CD4-positive, alpha-beta T cell treated with Interleukin-17A for 4 hours (primary cell): ENCODE measurements around the gene GINS2.

ENCODE experiments used
- DNase-seq: peaks from one replicate; pipeline ENCODE4 v3.0.0-alpha.2; 2020; ENCODE audit warnings: mixed read lengths

The GINS2 gene

GRCh38 chr16:85637808-85638647 lies 50.7 kb downstream of the GINS2 start:
- no peak for DNase-seq

GRCh38 chr16:85637061-85637807 lies 51.5 kb downstream of the GINS2 start:
- no peak for DNase-seq

- DNase-seq: no peak
Observed at GRCh38 chr16:85636234-85636812, 52.4 kb downstream of the GINS2 start.

GRCh38 chr16:85635545-85636140 lies 53.1 kb downstream of the GINS2 start:
- DNase-seq: no peak

GRCh38 chr16:85634747-85635544 lies 53.8 kb downstream of the GINS2 start:
- DNase-seq: no peak

GRCh38 chr16:85633888-85634287 lies 54.9 kb downstream of the GINS2 start:
- no peak for DNase-seq

GRCh38 chr16:85633438-85633743 lies 55.4 kb downstream of the GINS2 start:
- DNase-seq: no peak

GRCh38 chr16:85632709-85633437 lies 55.9 kb downstream of the GINS2 start:
- no peak for DNase-seq

- DNase-seq: no peak
Observed at GRCh38 chr16:85631802-85632393, 56.9 kb downstream of the GINS2 start.

GRCh38 chr16:85631230-85631629 lies 57.5 kb downstream of the GINS2 start:
- DNase-seq: no peak

GRCh38 chr16:85629853-85630252 lies 58.9 kb downstream of the GINS2 start:
- DNase-seq: no peak

- no peak for DNase-seq
Observed at GRCh38 chr16:85629326-85629725, 59.4 kb downstream of the GINS2 start.

- no peak for DNase-seq
Observed at GRCh38 chr16:85628645-85629044, 60.1 kb downstream of the GINS2 start.

GRCh38 chr16:85628265-85628556 lies 60.5 kb downstream of the GINS2 start:
- DNase-seq: no peak

- DNase-seq: no peak
Observed at GRCh38 chr16:85627526-85628264, 61.1 kb downstream of the GINS2 start.

GRCh38 chr16:85627089-85627488 lies 61.7 kb downstream of the GINS2 start:
- DNase-seq: no peak
